Mesodermal cell (in vitro differentiated cells): ENCODE results near the gene SPATA1.
A peak's percentile ranks its signal among the peaks of the same experiment; 100 is the strongest.
"Not testable (repeated sequence)": the region's sequence is repeated elsewhere in the genome, so short reads cannot be mapped to it uniquely, and the experiment has no call there.

ENCODE experiments used
- H3K27ac ChIP-seq: 2 replicates; pipeline ENCODE4 v1.7.0; 2013; ENCODE audit warnings: mild to moderate bottlenecking, low read depth, low read length, moderate library complexity; ENCODE audit not compliant: severe bottlenecking
- H3K36me3 ChIP-seq: 2 replicates; pipeline ENCODE4 v1.7.1; 2013; ENCODE audit warnings: mild to moderate bottlenecking, low read length, moderate library complexity; ENCODE audit not compliant: control insufficient read depth, insufficient read depth
- H3K4me1 ChIP-seq: one replicate; pipeline ENCODE4 v1.7.1; 2013; ENCODE audit warnings: mild to moderate bottlenecking, low read length; ENCODE audit not compliant: insufficient read depth, control insufficient read depth, poor library complexity, severe bottlenecking
- H3K4me3 ChIP-seq: 2 replicates; pipeline ENCODE4 v1.7.0; 2013; ENCODE audit warnings: low read length, control low read depth, mild to moderate bottlenecking; ENCODE audit not compliant: insufficient read depth, poor library complexity, severe bottlenecking; ENCODE audit errors: extremely low read depth
- H3K9me3 ChIP-seq: 2 replicates; pipeline ENCODE4 v1.7.1; 2013; ENCODE audit warnings: mild to moderate bottlenecking, low read length, moderate library complexity; ENCODE audit not compliant: control insufficient read depth
- WGBS, 2 experiments: methylation state at CpG; one replicate each; pipeline ENCODE4 v1.1.5; 2013; ENCODE audit warnings: missing lambda C conversion rate in 2 of 2; ENCODE audit not compliant: insufficient coverage in 2 of 2; 5-methylcytosine and 5-hydroxymethylcytosine counted together

SPATA1 gene

GRCh38 chr1:84492726-84493125 lies 13.5 kb upstream of the SPATA1 start:
- Histone ChIP-seq H3K9me3 (no peaks in the 10 kb centered on the region), H3K36me3 (peaks cover 64% of the 10 kb centered on the region), H3K4me3 (no peak overlapping the region), H3K4me1 (no peaks in the 10 kb centered on the region), H3K27ac (no peak overlapping the region)
- no CpG with 5 or more reads among the region's 1 CpG for WGBS, 2 experiments

GRCh38 chr1:84493747-84494146 lies 12.4 kb upstream of the SPATA1 start:
- Histone ChIP-seq H3K4me3 (no peak overlapping the region), H3K9me3 (no peaks in the 10 kb centered on the region), H3K36me3 (peaks cover 74% of the 10 kb centered on the region), H3K4me1 (no peaks in the 10 kb centered on the region), H3K27ac (no peak overlapping the region)
- WGBS, 2 experiments, result no CpG with 5 or more reads among the region's 1 CpG

- WGBS, 2 experiments, result no CpG with 5 or more reads among the region's 3 CpGs
- Histone ChIP-seq H3K4me1 (no peaks in the 10 kb centered on the region), H3K9me3 (no peaks in the 10 kb centered on the region), H3K36me3 (peaks cover 77% of the 10 kb centered on the region), H3K4me3 (no peak overlapping the region), H3K27ac (no peak overlapping the region)
Measured at GRCh38 chr1:84496498-84496897, 9.7 kb upstream of the SPATA1 start.

- no peak overlapping the region for H3K27ac ChIP-seq
- H3K4me1 ChIP-seq, result no peaks in the 10 kb centered on the region
- H3K9me3 ChIP-seq, result no peaks in the 10 kb centered on the region
- H3K4me3 ChIP-seq, result no peak overlapping the region
- WGBS, 2 experiments, result no CpG with 5 or more reads among the region's 2 CpGs
- peaks cover 77% of the 10 kb centered on the region for H3K36me3 ChIP-seq
Measured at GRCh38 chr1:84497631-84498275, 8.4 kb upstream of the SPATA1 start.

GRCh38 chr1:84502927-84503326 lies 3.3 kb upstream of the SPATA1 start:
- H3K4me3 ChIP-seq, result no peak overlapping the region
- 100% methylated on average over 1 of the region's 5 CpGs; no CpG with 5 or more reads in 1 of the 2 experiments for WGBS, 2 experiments
- peaks cover 48% of the 10 kb centered on the region for H3K36me3 ChIP-seq
- H3K4me1 ChIP-seq, result peaks cover 9% of the 10 kb centered on the region
- H3K27ac ChIP-seq, result no peak overlapping the region
- H3K9me3 ChIP-seq, result no peaks in the 10 kb centered on the region

GRCh38 chr1:84504580-84505492 lies 1.4 kb upstream of the SPATA1 start:
- Histone ChIP-seq H3K36me3 (peaks cover 42% of the 10 kb centered on the region), H3K27ac (peak overlapping the region; percentile 98), H3K4me3 (peak overlapping the region; percentile 64), H3K4me1 (peaks cover 9% of the 10 kb centered on the region), H3K9me3 (peaks cover 17% of the 10 kb centered on the region)
- 9 to 13% methylated on average over 7 to 12 of the region's 17 CpGs for WGBS, 2 experiments

DNA sequence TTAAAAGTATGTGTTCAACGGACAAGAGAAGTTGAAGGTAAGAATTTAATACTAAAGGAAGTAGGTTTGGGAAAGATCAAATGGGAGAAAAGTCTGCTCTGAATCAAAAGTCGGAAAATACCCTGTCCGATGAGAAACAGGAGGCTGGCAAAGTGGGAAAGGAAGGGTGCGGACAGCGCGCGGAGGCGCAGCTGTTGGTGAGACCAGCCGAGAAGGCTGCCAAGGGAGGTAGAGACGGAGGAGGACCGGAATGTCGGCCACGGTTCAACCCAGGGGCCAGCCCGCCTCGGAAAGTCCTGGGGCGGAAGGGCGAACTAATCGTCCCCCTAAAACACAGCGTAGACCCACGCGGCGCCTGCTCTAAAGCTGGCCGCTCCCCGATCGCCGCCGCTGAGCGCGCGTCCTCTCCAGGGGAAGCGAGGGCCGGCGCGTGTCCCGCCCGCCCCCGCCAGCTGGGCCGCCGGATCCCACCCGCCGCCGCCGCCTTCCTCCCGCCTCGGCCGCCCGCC lies 639 bp upstream of the SPATA1 start:
- WGBS, 2 experiments, result 0 to 2% methylated on average over 16 to 28 of the region's 47 CpGs
- H3K36me3 ChIP-seq, result peaks cover 37% of the 10 kb centered on the region
- H3K27ac ChIP-seq, result peak overlapping the region; percentile 98
- peaks cover 9% of the 10 kb centered on the region for H3K4me1 ChIP-seq
- H3K9me3 ChIP-seq, result peaks cover 21% of the 10 kb centered on the region
- H3K4me3 ChIP-seq, result peak overlapping the region; percentile 64

- Histone ChIP-seq H3K36me3 (peaks cover 24% of the 10 kb centered on the region), H3K27ac (peak overlapping the region; percentile 98), H3K4me3 (peak overlapping the region; percentile 64), H3K4me1 (peaks cover 9% of the 10 kb centered on the region), H3K9me3 (peaks cover 21% of the 10 kb centered on the region)
- WGBS, 2 experiments, result 0 to 11% methylated on average over 8 to 16 of the region's 26 CpGs
Measured at GRCh38 chr1:84506729-84507453, 705 bp downstream of the SPATA1 start.

GRCh38 chr1:84507887-84508286 lies 1.7 kb downstream of the SPATA1 start:
- peak overlapping the region; percentile 64 for H3K4me3 ChIP-seq
- WGBS, 2 experiments, result 91 to 95% methylated on average over 12 of the region's 14 CpGs
- peaks cover 15% of the 10 kb centered on the region for H3K36me3 ChIP-seq
- peaks cover 21% of the 10 kb centered on the region for H3K9me3 ChIP-seq
- peak overlapping the region; percentile 98 for H3K27ac ChIP-seq
- not testable (repeated sequence) for H3K4me1 ChIP-seq

DNA sequence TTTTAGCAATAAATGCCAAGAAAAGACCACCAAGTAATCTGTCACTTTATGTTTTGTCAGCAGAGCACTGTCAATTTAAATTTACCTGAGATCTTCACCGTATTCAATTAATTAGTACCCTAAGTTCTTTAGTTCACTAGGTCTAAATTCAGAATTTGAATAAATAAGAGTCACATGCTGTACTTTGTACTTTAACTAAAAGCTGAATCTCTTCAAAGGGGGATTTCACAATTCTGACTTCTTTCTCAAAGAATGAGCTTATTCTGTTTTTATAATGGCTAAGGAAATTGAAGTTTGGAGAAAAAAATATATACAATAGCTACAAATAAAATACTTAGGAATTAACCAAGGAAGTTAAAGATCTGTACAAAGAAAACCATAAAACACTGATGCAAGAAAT lies 2.3 kb downstream of the SPATA1 start:
- Histone ChIP-seq H3K9me3 (peaks cover 21% of the 10 kb centered on the region), H3K4me1 (peaks cover 9% of the 10 kb centered on the region), H3K36me3 (peaks cover 9% of the 10 kb centered on the region), H3K27ac (no peak overlapping the region), H3K4me3 (no peak overlapping the region)
- 80% methylated on average over 1 of the region's 1 CpG; no CpG with 5 or more reads in 1 of the 2 experiments for WGBS, 2 experiments
